IPS-18a (cell line): ENCODE measurements around the gene JAKMIP1.

Source experiments
- H3K27ac ChIP-seq: one replicate; pipeline ENCODE4 v1.5.1; 2013; ENCODE audit warnings: low read length
- H3K27me3 ChIP-seq: one replicate; pipeline ENCODE4 v1.6.1; 2013; ENCODE audit warnings: mild to moderate bottlenecking, low read length; ENCODE audit not compliant: control insufficient read depth, insufficient read depth
- H3K36me3 ChIP-seq: one replicate; pipeline ENCODE4 v1.6.1; 2013; ENCODE audit warnings: low read depth, low read length; ENCODE audit not compliant: control insufficient read depth
- H3K4me1 ChIP-seq: one replicate; pipeline ENCODE4 v1.6.1; 2013; ENCODE audit warnings: low read depth, low read length; ENCODE audit not compliant: control insufficient read depth
- H3K4me3 ChIP-seq: one replicate; pipeline ENCODE4 v1.5.1; 2013; ENCODE audit warnings: low read length
- H3K9ac ChIP-seq: one replicate; pipeline ENCODE4 v1.6.1; 2013; ENCODE audit warnings: mild to moderate bottlenecking, low read length, moderate library complexity
- H3K9me3 ChIP-seq: one replicate; pipeline ENCODE4 v1.6.1; 2013; ENCODE audit warnings: low read depth, low read length; ENCODE audit not compliant: control insufficient read depth

JAKMIP1 gene

DNA sequence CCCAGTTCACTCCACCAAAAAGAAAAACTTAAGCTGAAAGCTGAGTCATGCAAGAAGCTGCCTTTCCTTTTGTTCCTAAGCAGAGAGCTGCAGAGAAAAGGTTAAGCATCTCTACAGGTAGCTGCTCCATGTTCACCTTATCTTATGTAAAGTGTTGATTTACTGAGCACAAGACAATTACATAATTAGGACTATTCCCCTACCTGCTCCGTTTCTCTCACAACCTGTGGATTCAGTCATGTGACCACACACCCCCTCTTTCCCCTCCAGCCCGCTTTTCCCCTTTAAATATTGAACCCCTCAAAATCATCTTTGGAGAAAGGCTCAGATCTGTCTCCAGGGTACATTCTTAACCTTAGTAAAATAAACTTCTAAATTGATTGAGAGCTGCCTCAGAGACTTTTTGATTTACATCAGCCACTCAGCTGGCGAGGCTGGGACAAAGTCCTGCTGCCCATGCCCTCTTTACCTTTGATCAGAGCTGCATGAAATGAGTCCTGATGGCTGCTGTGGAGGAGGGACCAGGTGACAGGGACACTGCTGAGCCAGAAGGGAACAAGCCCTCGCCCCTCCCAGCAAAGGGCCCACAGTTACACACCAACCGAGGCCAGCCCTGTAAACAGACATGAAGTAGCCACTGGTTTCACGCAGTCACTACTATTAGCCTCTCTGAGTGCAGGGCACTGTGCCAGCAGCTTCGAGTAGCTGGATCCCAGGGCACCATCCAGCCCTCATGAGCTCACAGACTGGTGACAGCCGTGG is 128.2 kb downstream of the JAKMIP1 start:
- Histone ChIP-seq H3K9ac (no peak overlapping the region), H3K27me3 (no peaks in the 10 kb centered on the region), H3K4me3 (no peak overlapping the region), H3K9me3 (no peaks in the 10 kb centered on the region), H3K4me1 (peaks cover 12% of the 10 kb centered on the region), H3K36me3 (no peaks in the 10 kb centered on the region), H3K27ac (no peak overlapping the region)

DNA sequence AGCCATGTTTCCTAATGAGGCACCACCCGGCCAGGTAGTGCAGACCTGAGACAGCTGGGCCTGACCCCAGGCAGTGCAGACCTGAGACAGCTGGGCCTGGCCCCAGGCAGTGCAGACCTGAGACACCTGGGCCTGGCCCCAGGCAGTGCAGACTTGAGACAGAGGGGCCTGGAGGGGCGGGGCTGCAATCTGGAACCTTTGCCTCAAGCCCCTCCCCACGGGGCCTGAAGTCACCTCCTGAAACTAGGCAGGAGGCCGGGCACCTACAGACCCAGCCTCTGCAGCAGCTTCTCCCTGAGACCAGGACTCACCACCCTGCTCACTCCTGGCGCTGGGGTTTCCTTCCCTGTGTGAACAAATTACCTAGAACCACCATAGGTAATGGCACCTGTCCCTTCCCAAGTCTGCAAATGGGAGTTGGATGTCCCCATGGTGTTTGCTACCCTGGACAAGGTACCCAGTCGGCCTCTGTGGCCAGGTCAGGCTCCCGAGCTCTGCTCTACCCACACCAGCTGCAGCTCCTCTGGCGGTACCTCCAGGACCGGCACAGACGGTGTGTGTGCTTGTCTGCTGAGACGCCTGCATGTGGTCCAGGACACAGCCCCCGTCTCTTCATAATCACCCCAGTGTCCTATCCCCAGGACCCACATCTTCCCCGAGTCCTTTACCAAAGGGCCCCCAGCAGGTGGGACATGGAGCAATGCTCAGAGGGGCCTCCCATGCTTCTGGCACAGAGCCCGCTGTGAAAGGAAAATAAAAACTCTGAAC is 129.0 kb downstream of the JAKMIP1 start:
- peaks cover 12% of the 10 kb centered on the region for H3K4me1 ChIP-seq
- H3K9ac ChIP-seq, result no peak overlapping the region
- H3K9me3 ChIP-seq, result no peaks in the 10 kb centered on the region
- H3K4me3 ChIP-seq, result no peak overlapping the region
- H3K27me3 ChIP-seq, result no peaks in the 10 kb centered on the region
- no peak overlapping the region for H3K27ac ChIP-seq
- no peaks in the 10 kb centered on the region for H3K36me3 ChIP-seq

DNA sequence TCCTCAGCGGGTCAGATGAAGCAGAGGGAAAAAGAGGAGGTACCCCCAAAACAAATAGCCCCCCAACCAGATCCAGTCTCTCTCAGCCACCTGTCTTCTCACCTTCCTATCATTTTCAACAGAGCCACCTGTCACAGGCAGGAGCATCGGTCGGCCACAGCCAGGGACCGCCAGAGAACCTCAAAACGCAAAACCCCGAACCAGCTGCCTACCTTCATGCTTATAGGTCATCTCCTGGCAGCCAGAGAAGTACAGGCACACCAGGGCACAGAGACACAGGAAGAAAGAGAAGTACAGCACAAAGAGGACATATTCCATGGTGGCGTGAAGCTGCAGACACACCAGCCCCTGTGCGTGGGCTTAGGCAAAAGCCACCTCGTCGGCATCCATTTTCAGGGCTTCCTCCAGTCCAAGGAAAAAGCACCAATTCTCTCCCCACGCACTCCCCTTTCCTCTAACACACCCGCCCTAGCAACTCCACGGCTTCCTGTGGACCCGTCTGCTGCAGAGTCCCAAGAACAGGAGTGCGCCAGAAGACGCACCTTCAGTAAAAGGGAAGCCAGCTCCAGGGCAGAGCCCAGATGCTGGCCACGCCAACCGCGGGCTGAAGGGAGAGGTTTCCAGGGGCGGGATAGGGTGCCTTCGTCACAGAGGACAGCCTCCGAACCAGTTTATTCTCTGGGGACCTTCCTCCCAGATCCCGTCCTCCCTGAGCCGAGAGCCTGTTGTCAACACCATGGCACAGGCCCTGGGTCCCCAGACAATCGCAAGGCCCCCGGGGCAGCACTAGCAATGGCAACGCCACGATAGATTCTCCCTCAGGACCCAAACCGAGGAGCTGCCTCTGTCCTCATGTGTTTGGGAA is 130.3 kb downstream of the JAKMIP1 start:
- H3K9me3 ChIP-seq, result no peaks in the 10 kb centered on the region
- H3K4me1 ChIP-seq, result peaks cover 12% of the 10 kb centered on the region
- H3K9ac ChIP-seq, result no peak overlapping the region
- no peak overlapping the region for H3K27ac ChIP-seq
- H3K27me3 ChIP-seq, result no peaks in the 10 kb centered on the region
- no peaks in the 10 kb centered on the region for H3K36me3 ChIP-seq
- no peak overlapping the region for H3K4me3 ChIP-seq

DNA sequence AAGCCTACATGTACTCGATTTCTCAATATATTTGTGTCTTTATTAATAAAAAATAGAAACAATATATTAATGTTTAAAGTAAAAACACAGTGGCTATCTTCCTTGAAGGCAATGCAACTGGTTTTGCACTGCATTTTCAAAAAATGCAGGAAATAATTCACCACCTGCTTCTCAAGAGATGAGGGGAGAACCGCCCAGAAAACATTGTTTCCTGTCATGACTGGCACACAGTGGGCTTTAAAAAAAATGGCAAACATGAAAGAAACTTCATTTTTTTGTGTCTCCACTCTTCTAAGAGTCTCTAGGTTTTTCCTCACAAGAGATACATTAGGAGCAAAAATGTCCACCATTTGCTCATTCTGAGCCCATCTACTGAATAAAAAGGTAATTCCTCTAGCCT is 131.4 kb downstream of the JAKMIP1 start:
- Histone ChIP-seq H3K9me3 (no peaks in the 10 kb centered on the region), H3K4me1 (peaks cover 12% of the 10 kb centered on the region), H3K27me3 (no peaks in the 10 kb centered on the region), H3K4me3 (no peak overlapping the region), H3K36me3 (no peaks in the 10 kb centered on the region), H3K27ac (no peak overlapping the region), H3K9ac (no peak overlapping the region)

DNA sequence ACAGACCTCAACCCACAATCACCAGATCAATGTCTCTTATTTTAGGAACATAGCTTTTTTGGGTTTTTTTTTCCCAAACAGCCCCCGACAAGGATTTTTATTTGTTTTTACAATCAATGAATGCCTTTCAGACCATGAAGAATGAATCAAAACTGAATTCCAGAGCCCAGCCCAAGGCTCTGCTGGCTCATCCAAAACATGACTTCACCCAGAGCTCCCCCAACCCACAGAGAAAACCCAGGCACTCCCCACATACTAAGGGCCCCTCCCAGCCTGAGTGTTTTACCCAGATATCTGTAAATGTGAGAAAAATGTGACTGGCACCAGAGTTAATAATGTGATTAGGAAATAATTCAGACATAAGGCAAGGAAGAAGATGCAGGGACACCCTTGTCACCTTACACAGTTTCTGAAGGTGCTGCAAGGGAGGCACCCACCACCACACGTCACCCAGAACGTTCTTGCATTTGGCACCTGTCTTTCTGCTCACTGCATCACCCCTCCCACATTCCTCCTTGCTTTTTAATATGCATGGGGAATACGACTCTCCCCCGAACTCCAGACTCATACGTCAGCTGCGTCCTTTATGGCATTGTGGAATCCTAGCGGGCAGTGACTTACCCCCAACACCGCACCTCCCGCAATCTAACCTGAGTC is 134.3 kb downstream of the JAKMIP1 start:
- no peak overlapping the region for H3K9ac ChIP-seq
- H3K4me1 ChIP-seq, result no peaks in the 10 kb centered on the region
- no peak overlapping the region for H3K27ac ChIP-seq
- H3K36me3 ChIP-seq, result no peaks in the 10 kb centered on the region
- H3K27me3 ChIP-seq, result no peaks in the 10 kb centered on the region
- H3K4me3 ChIP-seq, result no peak overlapping the region
- no peaks in the 10 kb centered on the region for H3K9me3 ChIP-seq

DNA sequence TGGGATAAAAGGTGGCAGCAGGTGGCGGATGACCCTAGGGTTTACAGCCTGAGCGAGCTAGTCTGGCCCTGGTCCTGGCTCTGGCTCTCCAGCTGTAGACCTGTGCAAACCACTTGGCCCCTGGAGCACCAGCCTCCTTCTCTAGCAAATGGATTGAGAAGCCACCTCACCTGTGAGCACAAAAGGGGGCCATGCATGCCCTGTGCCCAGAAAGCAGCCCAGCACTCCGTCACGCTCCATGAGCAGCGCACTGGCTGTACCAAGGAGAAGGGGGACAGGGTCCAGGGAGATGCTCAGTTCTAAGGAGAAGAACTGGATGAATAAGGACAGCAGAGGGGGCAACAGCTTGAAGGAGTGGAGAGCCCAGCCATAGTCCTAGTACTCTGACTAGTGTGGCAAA is 135.2 kb downstream of the JAKMIP1 start:
- Histone ChIP-seq H3K9ac (no peak overlapping the region), H3K4me3 (no peak overlapping the region), H3K36me3 (no peaks in the 10 kb centered on the region), H3K27ac (no peak overlapping the region), H3K4me1 (no peaks in the 10 kb centered on the region), H3K27me3 (no peaks in the 10 kb centered on the region), H3K9me3 (peaks cover 3% of the 10 kb centered on the region)

DNA sequence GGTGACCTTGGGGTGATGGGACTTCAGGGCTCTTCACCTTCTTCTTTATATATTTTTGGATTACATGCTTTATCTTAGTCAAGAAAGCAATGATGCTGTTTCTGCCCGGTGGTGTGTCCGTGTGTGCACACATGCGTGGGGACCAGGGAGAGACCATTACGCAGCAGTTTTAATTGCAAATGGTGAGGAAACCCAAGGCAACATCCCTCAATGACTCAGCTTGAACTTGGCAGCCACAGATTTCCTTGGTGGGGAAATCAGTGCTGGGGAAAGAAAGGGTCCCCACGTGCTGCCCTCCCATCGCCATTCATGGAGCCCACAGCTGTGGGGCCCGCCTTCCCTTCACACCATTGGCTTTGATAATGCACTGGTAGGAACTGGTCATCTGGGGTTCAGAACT is 136.0 kb downstream of the JAKMIP1 start:
- Histone ChIP-seq H3K4me3 (no peak overlapping the region), H3K27ac (no peak overlapping the region), H3K36me3 (no peaks in the 10 kb centered on the region), H3K9ac (no peak overlapping the region), H3K4me1 (no peaks in the 10 kb centered on the region), H3K9me3 (peaks cover 9% of the 10 kb centered on the region), H3K27me3 (no peaks in the 10 kb centered on the region)

DNA sequence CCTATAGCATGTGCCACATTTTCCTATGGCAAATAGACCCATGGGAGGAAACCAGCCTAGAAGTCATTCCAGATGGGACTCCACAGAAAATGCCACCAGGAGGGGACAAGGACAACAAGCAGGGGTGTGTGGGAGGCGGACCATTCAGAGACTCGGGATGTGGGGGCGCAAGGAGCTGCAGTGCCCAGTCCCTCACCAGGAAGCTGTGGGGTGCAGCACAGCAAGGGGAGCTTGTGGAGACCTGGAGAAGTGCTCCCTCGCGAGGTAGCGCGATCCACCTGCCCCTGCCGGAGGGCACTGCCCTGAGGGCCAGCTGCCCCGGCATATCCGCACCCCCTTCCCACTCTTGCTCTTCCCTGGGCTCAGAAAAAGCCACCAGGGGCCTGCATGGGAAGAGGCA is 136.7 kb downstream of the JAKMIP1 start:
- Histone ChIP-seq H3K27ac (no peak overlapping the region), H3K4me1 (no peaks in the 10 kb centered on the region), H3K9me3 (peaks cover 15% of the 10 kb centered on the region), H3K27me3 (no peaks in the 10 kb centered on the region), H3K36me3 (no peaks in the 10 kb centered on the region), H3K4me3 (no peak overlapping the region), H3K9ac (no peak overlapping the region)

DNA sequence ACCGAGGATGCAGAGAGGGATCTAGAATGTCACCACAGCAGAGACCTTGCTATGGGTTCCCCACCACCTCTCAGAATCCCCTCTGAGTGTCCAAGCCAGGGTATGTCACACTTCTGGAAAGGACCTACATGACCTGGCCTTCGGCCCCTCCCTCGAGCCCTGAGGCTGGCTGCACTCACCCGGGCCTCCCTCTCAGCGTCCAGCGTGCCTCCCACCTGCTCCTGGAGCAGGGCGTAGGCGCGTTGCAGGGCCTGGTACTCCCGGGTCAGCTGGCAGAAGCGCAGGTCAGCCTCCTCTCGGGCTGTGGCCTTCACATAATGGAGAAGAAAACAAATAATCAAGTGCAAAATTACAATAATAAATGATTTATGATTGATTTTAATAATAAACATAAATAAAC is 138.2 kb downstream of the JAKMIP1 start:
- Histone ChIP-seq H3K9me3 (peaks cover 21% of the 10 kb centered on the region), H3K4me3 (no peak overlapping the region), H3K4me1 (no peaks in the 10 kb centered on the region), H3K9ac (no peak overlapping the region), H3K27ac (no peak overlapping the region), H3K27me3 (no peaks in the 10 kb centered on the region), H3K36me3 (no peaks in the 10 kb centered on the region)

DNA sequence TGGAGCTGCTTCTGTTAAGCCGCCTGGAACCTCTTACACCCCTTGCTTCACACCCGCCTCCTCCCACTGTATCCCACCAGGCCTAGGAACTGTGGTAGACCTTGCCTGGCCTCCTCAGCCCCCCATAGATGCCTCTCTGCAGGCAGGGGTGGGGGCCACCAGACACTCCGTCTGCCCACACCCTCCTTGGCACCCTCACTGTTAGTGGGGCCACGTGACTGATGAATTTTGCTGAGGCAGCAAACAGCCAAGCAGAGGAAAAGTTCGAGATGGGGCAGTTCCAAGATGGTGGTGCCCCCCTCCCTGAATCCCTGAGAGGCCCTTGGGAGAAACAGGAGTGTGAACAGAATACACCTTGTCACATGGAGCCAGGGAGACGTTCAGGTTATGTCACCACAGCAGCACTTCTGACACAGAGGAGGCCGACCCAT is 141.0 kb downstream of the JAKMIP1 start:
- Histone ChIP-seq H3K9me3 (peaks cover 21% of the 10 kb centered on the region), H3K9ac (no peak overlapping the region), H3K4me1 (no peaks in the 10 kb centered on the region), H3K27ac (no peak overlapping the region), H3K27me3 (no peaks in the 10 kb centered on the region), H3K4me3 (no peak overlapping the region), H3K36me3 (no peaks in the 10 kb centered on the region)
